ENCODE results near the gene SLC37A2. TPM values are rescaled to one million over a fixed set of nuclear protein-coding genes. Genes with fewer than 3 reads are reported as not detected.

The SLC37A2 gene
- total RNA-seq, 6 donors from 2014 or later = 3.5 to 32.5 (median 19.1) TPM

- 44 to 59% methylated on average over 7 of the region's 7 CpGs for WGBS, 2 donors
- Histone ChIP-seq H3K9me3 (no peaks in the 10 kb centered on the region), H3K27ac (peak overlapping the region; percentile 24 to 78 (median 67)), H3K4me3 (no peak overlapping the region), H3K4me1 (peaks cover 0 to 14% (median 8%) of the 10 kb centered on the region in 4 donors), H3K27me3 (no peaks in the 10 kb centered on the region), H3K36me3 (no peaks in the 10 kb centered on the region)
- TF ChIP-seq, protein P1, sequence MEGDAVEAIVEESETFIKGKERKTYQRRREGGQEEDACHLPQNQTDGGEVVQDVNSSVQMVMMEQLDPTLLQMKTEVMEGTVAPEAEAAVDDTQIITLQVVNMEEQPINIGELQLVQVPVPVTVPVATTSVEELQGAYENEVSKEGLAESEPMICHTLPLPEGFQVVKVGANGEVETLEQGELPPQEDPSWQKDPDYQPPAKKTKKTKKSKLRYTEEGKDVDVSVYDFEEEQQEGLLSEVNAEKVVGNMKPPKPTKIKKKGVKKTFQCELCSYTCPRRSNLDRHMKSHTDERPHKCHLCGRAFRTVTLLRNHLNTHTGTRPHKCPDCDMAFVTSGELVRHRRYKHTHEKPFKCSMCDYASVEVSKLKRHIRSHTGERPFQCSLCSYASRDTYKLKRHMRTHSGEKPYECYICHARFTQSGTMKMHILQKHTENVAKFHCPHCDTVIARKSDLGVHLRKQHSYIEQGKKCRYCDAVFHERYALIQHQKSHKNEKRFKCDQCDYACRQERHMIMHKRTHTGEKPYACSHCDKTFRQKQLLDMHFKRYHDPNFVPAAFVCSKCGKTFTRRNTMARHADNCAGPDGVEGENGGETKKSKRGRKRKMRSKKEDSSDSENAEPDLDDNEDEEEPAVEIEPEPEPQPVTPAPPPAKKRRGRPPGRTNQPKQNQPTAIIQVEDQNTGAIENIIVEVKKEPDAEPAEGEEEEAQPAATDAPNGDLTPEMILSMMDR (IDR thresholded peaks at IDR 0.05) = no peak
- TF ChIP-seq EP300 (IDR thresholded peaks at IDR 0.05) (no peak), POLR2AphosphoS5 (IDR thresholded peaks at IDR 0.05) (peak in 1 of 2 donors; percentile 47), POLR2A (IDR thresholded peaks at IDR 0.05) (peak in 1 of 4 donors; percentile 36)
- DNase-seq (peak in 1 of 2 donors; percentile 84), ATAC-seq (ENCODE audit: low FRiP score in 2 of 2) (peak; percentile 85 to 92)
These were observed 7.7 kb downstream of the SLC37A2 start for GRCh38 chr11:125070699-125071254.

- DNase-seq = no peak
- WGBS, 2 donors = 42 to 59% methylated on average over 5 of the region's 5 CpGs
- peak in 1 of 4 donors; percentile 4 for TF ChIP-seq POLR2A (IDR thresholded peaks at IDR 0.05)
- TF ChIP-seq POLR2AphosphoS5 (IDR thresholded peaks at IDR 0.05) = no peak
- TF ChIP-seq, protein P1 (IDR thresholded peaks at IDR 0.05) = no peak
- H3K4me1 ChIP-seq = peaks cover 0 to 14% (median 8%) of the 10 kb centered on the region in 4 donors
- no peak for ATAC-seq (ENCODE audit: low FRiP score in 2 of 2)
- H3K9me3 ChIP-seq = no peaks in the 10 kb centered on the region
- H3K27ac ChIP-seq = peak overlapping the region; percentile 21 to 78 (median 67)
- H3K36me3 ChIP-seq = no peaks in the 10 kb centered on the region
- H3K4me3 ChIP-seq = no peak overlapping the region
- no peaks in the 10 kb centered on the region for H3K27me3 ChIP-seq
These were observed 8.3 kb downstream of the SLC37A2 start for GRCh38 chr11:125071435-125071834.

- Histone ChIP-seq H3K36me3 (no peaks in the 10 kb centered on the region), H3K9me3 (no peaks in the 10 kb centered on the region), H3K27ac (peak overlapping the region; percentile 11 to 78 (median 67)), H3K4me1 (peaks cover 0 to 14% (median 8%) of the 10 kb centered on the region in 4 donors), H3K4me3 (no peak overlapping the region), H3K27me3 (no peaks in the 10 kb centered on the region)
- TF ChIP-seq POLR2AphosphoS5 (IDR thresholded peaks at IDR 0.05) = no peak
- TF ChIP-seq, protein P1 (IDR thresholded peaks at IDR 0.05) = no peak
- no peak for TF ChIP-seq EP300 (IDR thresholded peaks at IDR 0.05)
- TF ChIP-seq POLR2A (IDR thresholded peaks at IDR 0.05) = no peak
- ATAC-seq (ENCODE audit: low FRiP score in 2 of 2) = no peak
- 75 to 87% methylated on average over 6 of the region's 6 CpGs for WGBS, 2 donors
- DNase-seq = no peak
These were observed 8.7 kb downstream of the SLC37A2 start for GRCh38 chr11:125071846-125072217.

GRCh38 chr11:125072218-125072960, 9.3 kb downstream of the SLC37A2 start:
- peak in 1 of 4 donors; percentile 38 for TF ChIP-seq POLR2A (IDR thresholded peaks at IDR 0.05)
- no peak for TF ChIP-seq POLR2AphosphoS5 (IDR thresholded peaks at IDR 0.05)
- H3K4me3 ChIP-seq = no peak overlapping the region
- ATAC-seq (ENCODE audit: low FRiP score in 2 of 2) (peak in 1 of 2 donors; percentile 61), DNase-seq (peak in 1 of 2 donors; percentile 57)
- peak overlapping the region; percentile 11 to 78 (median 67) for H3K27ac ChIP-seq
- no peaks in the 10 kb centered on the region for H3K27me3 ChIP-seq
- peaks cover 0 to 14% (median 8%) of the 10 kb centered on the region in 4 donors for H3K4me1 ChIP-seq
- H3K9me3 ChIP-seq = no peaks in the 10 kb centered on the region
- no peaks in the 10 kb centered on the region for H3K36me3 ChIP-seq
- 73 to 76% methylated on average over 9 to 12 of the region's 12 CpGs for WGBS, 2 donors

GRCh38 chr11:125072961-125073590, 10.0 kb downstream of the SLC37A2 start:
- ATAC-seq (ENCODE audit: low FRiP score in 2 of 2) (no peak), DNase-seq (no peak)
- WGBS, 2 donors = 92% methylated on average over 7 to 12 of the region's 12 CpGs
- peak overlapping the region in 3 of 4 donors; percentile 66 to 78 (median 68) for H3K27ac ChIP-seq
- no peak for TF ChIP-seq POLR2A (IDR thresholded peaks at IDR 0.05)
- TF ChIP-seq, protein P1 (IDR thresholded peaks at IDR 0.05) = no peak
- TF ChIP-seq POLR2AphosphoS5 (IDR thresholded peaks at IDR 0.05) = no peak
- no peak for TF ChIP-seq EP300 (IDR thresholded peaks at IDR 0.05)
- H3K9me3 ChIP-seq = no peaks in the 10 kb centered on the region
- H3K4me3 ChIP-seq = no peak overlapping the region
- H3K27me3 ChIP-seq = no peaks in the 10 kb centered on the region
- H3K36me3 ChIP-seq = no peaks in the 10 kb centered on the region
- peaks cover 0 to 14% (median 8%) of the 10 kb centered on the region in 4 donors for H3K4me1 ChIP-seq

All from upper lobe of left lung (tissue), 6 donors.